NCI-H1694 (cell line): ENCODE measurements around the gene VWF.
"Not testable (repeated sequence)": the region's sequence is repeated elsewhere in the genome, so short reads cannot be mapped to it uniquely, and the experiment has no call there.

Experiments
- DNase-seq: peaks from one replicate; lab custom pipeline; 2025; lab: John Stamatoyannopoulos, UW

The VWF gene

GRCh38 chr12:6124411-6125309, at the start of gene VWF:
TSS of gene VWF (minus strand) at chr12:6124670. CDS start at chr12:6123196, 1,474 bp downstream.
- DNase-seq: no peak

- DNase-seq: no peak
These were observed 48.4 kb upstream of the VWF start for GRCh38 chr12:6172862-6173261.

GRCh38 chr12:6172086-6172485, 47.6 kb upstream of the VWF start:
- no peak for DNase-seq

- DNase-seq: no peak
These were observed 47.0 kb upstream of the VWF start for GRCh38 chr12:6171409-6172015.

GRCh38 chr12:6167327-6168280, 43.1 kb upstream of the VWF start:
- DNase-seq: no peak

- DNase-seq: no peak
These were observed 42.3 kb upstream of the VWF start for GRCh38 chr12:6166808-6167207.

- DNase-seq: no peak
These were observed 40.9 kb upstream of the VWF start for GRCh38 chr12:6165395-6165794.

GRCh38 chr12:6163416-6164060, 39.1 kb upstream of the VWF start:
- no peak for DNase-seq

GRCh38 chr12:6161124-6161882, 36.8 kb upstream of the VWF start:
- peak; percentile 17 for DNase-seq

GRCh38 chr12:6160049-6160649, 35.7 kb upstream of the VWF start:
- not testable (repeated sequence) for DNase-seq

- DNase-seq: not testable (repeated sequence)
These were observed 34.9 kb upstream of the VWF start for GRCh38 chr12:6159166-6160011.

GRCh38 chr12:6158749-6159148, 34.3 kb upstream of the VWF start:
- DNase-seq: no peak

GRCh38 chr12:6158255-6158654, 33.8 kb upstream of the VWF start:
- no peak for DNase-seq

- no peak for DNase-seq
These were observed 33.0 kb upstream of the VWF start for GRCh38 chr12:6157482-6157881.

GRCh38 chr12:6154730-6155459, 30.4 kb upstream of the VWF start:
- no peak for DNase-seq

GRCh38 chr12:6148722-6149121, 24.3 kb upstream of the VWF start:
- not testable (repeated sequence) for DNase-seq

- DNase-seq: no peak
These were observed 23.6 kb upstream of the VWF start for GRCh38 chr12:6148061-6148460.

- no peak for DNase-seq
These were observed 22.5 kb upstream of the VWF start for GRCh38 chr12:6146951-6147350.

- no peak for DNase-seq
These were observed 22.0 kb upstream of the VWF start for GRCh38 chr12:6146509-6146908.
